HEK293 (cell line): ENCODE measurements around the gene TIAL1.

ENCODE experiments used
- GFI1B ChIP-seq: fragments of 450-650 bp; formaldehyde crosslinking; IDR thresholded peaks from 2 replicates; pipeline ENCODE4 v1.5.1; 2016; ENCODE audit warnings: missing biosample characterization, missing genetic modification characterization
- HOXA7 ChIP-seq: sonication (generic); formaldehyde crosslinking; IDR thresholded peaks from 2 replicates; pipeline ENCODE4 v1.8.1; 2022; ENCODE audit warnings: missing genetic modification reagents, borderline replicate concordance
- OSR2 ChIP-seq: fragments of 450-650 bp; formaldehyde crosslinking; IDR thresholded peaks from 2 replicates; pipeline ENCODE4 v1.5.1; 2016; ENCODE audit warnings: missing biosample characterization, missing genetic modification characterization
- REPIN1 ChIP-seq: fragments of 450-650 bp; formaldehyde crosslinking; IDR thresholded peaks from 2 replicates; pipeline ENCODE4 v1.5.1; 2017; ENCODE audit warnings: missing biosample characterization, missing genetic modification characterization, low read depth
- SCRT2 ChIP-seq: fragments of 450-650 bp; formaldehyde crosslinking; IDR thresholded peaks from 2 replicates; pipeline ENCODE4 v1.5.1; 2016; ENCODE audit warnings: missing biosample characterization, missing genetic modification characterization
- SETDB1 ChIP-seq: IDR thresholded peaks from one replicate; pipeline ENCODE4 v1.6.1; 2017; ENCODE audit warnings: mild to moderate bottlenecking, low read length, moderate library complexity, mixed read lengths; ENCODE audit not compliant: insufficient read length
- SP7 ChIP-seq: fragments of 450-650 bp; formaldehyde crosslinking; IDR thresholded peaks from 2 replicates; pipeline ENCODE4 v1.5.1; 2016; ENCODE audit warnings: missing biosample characterization, missing genetic modification characterization
- YY1 ChIP-seq: fragments of 450-650 bp; formaldehyde crosslinking; IDR thresholded peaks from 2 replicates; pipeline ENCODE4 v1.5.1; 2018; ENCODE audit warnings: missing biosample characterization, missing genetic modification characterization
- ZBTB21 ChIP-seq: fragments of 450-650 bp; formaldehyde crosslinking; IDR thresholded peaks from 2 replicates; pipeline ENCODE4 v1.5.1; 2017; ENCODE audit warnings: missing biosample characterization, missing genetic modification characterization
- ZFP3 ChIP-seq: fragments of 450-650 bp; formaldehyde crosslinking; IDR thresholded peaks from 2 replicates; pipeline ENCODE4 v1.5.1; 2016; ENCODE audit warnings: low read depth, missing biosample characterization, missing genetic modification characterization
- ZFP69B ChIP-seq: fragments of 450-650 bp; formaldehyde crosslinking; IDR thresholded peaks from 2 replicates; pipeline ENCODE4 v1.5.1; 2016; ENCODE audit warnings: missing biosample characterization, missing genetic modification characterization
- ZNF112 ChIP-seq: fragments of 450-650 bp; formaldehyde crosslinking; IDR thresholded peaks from 2 replicates; pipeline ENCODE4 v1.5.0; 2017; ENCODE audit warnings: missing biosample characterization, missing genetic modification characterization
- ZNF146 ChIP-seq: fragments of 450-650 bp; formaldehyde crosslinking; IDR thresholded peaks from 2 replicates; pipeline ENCODE4 v1.5.1; 2016; ENCODE audit warnings: missing biosample characterization, missing genetic modification characterization
- ZNF2 ChIP-seq: fragments of 450-650 bp; formaldehyde crosslinking; IDR thresholded peaks from 2 replicates; pipeline ENCODE4 v1.5.1; 2016; ENCODE audit warnings: missing biosample characterization, missing genetic modification characterization
- ZNF202 ChIP-seq: fragments of 450-650 bp; formaldehyde crosslinking; IDR thresholded peaks from 2 replicates; pipeline ENCODE4 v1.5.1; 2016; ENCODE audit warnings: missing biosample characterization, missing genetic modification characterization, borderline replicate concordance
- ZNF404 ChIP-seq: fragments of 450-650 bp; formaldehyde crosslinking; IDR thresholded peaks from 2 replicates; pipeline ENCODE4 v1.5.1; 2017; ENCODE audit warnings: missing biosample characterization, missing genetic modification characterization
- ZNF416 ChIP-seq: fragments of 450-650 bp; formaldehyde crosslinking; IDR thresholded peaks from 2 replicates; pipeline ENCODE4 v1.5.1; 2016; ENCODE audit warnings: missing biosample characterization, missing genetic modification characterization
- ZNF433 ChIP-seq: fragments of 450-650 bp; formaldehyde crosslinking; IDR thresholded peaks from 2 replicates; pipeline ENCODE4 v1.5.1; 2016; ENCODE audit warnings: missing biosample characterization, missing genetic modification characterization, low read depth
- ZNF548 ChIP-seq: fragments of 450-650 bp; formaldehyde crosslinking; IDR thresholded peaks from 2 replicates; pipeline ENCODE4 v1.5.1; 2016; ENCODE audit warnings: missing biosample characterization, missing genetic modification characterization
- ZNF549 ChIP-seq: fragments of 450-650 bp; IDR thresholded peaks from 2 replicates; pipeline ENCODE4 v1.5.1; 2018; ENCODE audit warnings: missing biosample characterization, missing genetic modification characterization, mild to moderate bottlenecking, inconsistent platforms, moderate library complexity
- ZNF571 ChIP-seq: fragments of 450-650 bp; formaldehyde crosslinking; IDR thresholded peaks from 2 replicates; pipeline ENCODE4 v1.5.0; 2017; ENCODE audit warnings: missing biosample characterization, missing genetic modification characterization
- ZNF626 ChIP-seq: fragments of 450-650 bp; sonication (Bioruptor Pico); formaldehyde crosslinking; IDR thresholded peaks from 2 replicates; pipeline ENCODE4 v1.5.1; 2018; ENCODE audit warnings: missing biosample characterization, missing genetic modification characterization, inconsistent platforms
- ZNF791 ChIP-seq: fragments of 450-650 bp; formaldehyde crosslinking; IDR thresholded peaks from 2 replicates; pipeline ENCODE4 v1.5.1; 2016; ENCODE audit warnings: missing biosample characterization, missing genetic modification characterization
- TF ChIP-seq, protein P1 (sequence below): fragments of 450-650 bp; formaldehyde crosslinking; IDR thresholded peaks from 2 replicates; pipeline ENCODE4 v1.5.1; 2016; ENCODE audit warnings: missing biosample characterization, missing genetic modification characterization
- TF ChIP-seq, protein P2 (sequence below): fragments of 450-650 bp; formaldehyde crosslinking; IDR thresholded peaks from 2 replicates; pipeline ENCODE4 v1.5.1; 2017; ENCODE audit warnings: missing biosample characterization, missing genetic modification characterization
- TF ChIP-seq, protein P3 (sequence below): fragments of 450-650 bp; formaldehyde crosslinking; IDR thresholded peaks from 2 replicates; pipeline ENCODE4 v1.5.1; 2017; ENCODE audit warnings: missing biosample characterization, missing genetic modification characterization
- TF ChIP-seq, protein P4 (sequence below): fragments of 450-650 bp; formaldehyde crosslinking; IDR thresholded peaks from 2 replicates; pipeline ENCODE4 v1.5.1; 2016; ENCODE audit warnings: missing biosample characterization, missing genetic modification characterization
- TF ChIP-seq, protein P5 (sequence below): IDR thresholded peaks from 2 replicates; pipeline ENCODE4 v1.6.1; 2011; ENCODE audit warnings: mild to moderate bottlenecking, low read depth, low read length, borderline replicate concordance

The TIAL1 gene

DNA sequence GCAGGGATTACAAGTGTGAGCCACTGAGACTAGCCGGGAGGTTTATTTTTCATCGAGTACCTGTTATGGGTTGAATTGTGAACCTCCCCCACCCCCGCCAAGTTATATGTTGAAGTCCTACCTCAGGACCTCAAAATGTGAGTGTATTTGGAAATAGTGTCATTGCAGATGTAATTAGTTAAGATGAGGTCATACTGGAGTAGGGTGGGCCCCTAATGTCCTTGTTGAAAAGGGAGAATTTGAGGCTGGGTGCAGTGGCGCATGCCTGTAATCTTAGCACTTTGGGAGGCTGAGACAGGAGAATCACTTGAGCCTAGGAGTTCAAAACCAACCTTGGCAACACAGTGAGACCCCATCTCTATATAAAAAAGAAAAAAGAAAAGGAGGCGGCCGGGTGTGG is 43.6 kb upstream of the TIAL1 start (continued):
- no peak for TF ChIP-seq GFI1B (tag by site-specific recombination)
- no peak for TF ChIP-seq ZNF2 (tag by site-specific recombination)
- no peak for TF ChIP-seq SCRT2
- TF ChIP-seq, protein P1, sequence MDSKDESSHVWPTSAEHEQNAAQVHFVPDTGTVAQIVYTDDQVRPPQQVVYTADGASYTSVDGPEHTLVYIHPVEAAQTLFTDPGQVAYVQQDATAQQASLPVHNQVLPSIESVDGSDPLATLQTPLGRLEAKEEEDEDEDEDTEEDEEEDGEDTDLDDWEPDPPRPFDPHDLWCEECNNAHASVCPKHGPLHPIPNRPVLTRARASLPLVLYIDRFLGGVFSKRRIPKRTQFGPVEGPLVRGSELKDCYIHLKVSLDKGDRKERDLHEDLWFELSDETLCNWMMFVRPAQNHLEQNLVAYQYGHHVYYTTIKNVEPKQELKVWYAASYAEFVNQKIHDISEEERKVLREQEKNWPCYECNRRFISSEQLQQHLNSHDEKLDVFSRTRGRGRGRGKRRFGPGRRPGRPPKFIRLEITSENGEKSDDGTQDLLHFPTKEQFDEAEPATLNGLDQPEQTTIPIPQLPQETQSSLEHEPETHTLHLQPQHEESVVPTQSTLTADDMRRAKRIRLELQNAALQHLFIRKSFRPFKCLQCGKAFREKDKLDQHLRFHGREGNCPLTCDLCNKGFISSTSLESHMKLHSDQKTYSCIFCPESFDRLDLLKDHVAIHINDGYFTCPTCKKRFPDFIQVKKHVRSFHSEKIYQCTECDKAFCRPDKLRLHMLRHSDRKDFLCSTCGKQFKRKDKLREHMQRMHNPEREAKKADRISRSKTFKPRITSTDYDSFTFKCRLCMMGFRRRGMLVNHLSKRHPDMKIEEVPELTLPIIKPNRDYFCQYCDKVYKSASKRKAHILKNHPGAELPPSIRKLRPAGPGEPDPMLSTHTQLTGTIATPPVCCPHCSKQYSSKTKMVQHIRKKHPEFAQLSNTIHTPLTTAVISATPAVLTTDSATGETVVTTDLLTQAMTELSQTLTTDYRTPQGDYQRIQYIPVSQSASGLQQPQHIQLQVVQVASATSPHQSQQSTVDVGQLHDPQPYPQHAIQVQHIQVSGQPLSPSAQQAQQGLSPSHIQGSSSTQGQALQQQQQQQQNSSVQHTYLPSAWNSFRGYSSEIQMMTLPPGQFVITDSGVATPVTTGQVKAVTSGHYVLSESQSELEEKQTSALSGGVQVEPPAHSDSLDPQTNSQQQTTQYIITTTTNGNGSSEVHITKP (tag by site-specific recombination), result peak; percentile 57; the same call in 1 of the 2 replicates
- TF ChIP-seq, protein P2, sequence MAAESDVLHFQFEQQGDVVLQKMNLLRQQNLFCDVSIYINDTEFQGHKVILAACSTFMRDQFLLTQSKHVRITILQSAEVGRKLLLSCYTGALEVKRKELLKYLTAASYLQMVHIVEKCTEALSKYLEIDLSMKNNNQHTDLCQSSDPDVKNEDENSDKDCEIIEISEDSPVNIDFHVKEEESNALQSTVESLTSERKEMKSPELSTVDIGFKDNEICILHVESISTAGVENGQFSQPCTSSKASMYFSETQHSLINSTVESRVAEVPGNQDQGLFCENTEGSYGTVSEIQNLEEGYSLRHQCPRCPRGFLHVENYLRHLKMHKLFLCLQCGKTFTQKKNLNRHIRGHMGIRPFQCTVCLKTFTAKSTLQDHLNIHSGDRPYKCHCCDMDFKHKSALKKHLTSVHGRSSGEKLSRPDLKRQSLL (tag by site-specific recombination), result no peak
- TF ChIP-seq ZFP3, result no peak
- TF ChIP-seq OSR2 (tag by site-specific recombination), result no peak
- no peak for TF ChIP-seq ZNF416 (tag by site-specific recombination)
- TF ChIP-seq ZNF433 (tag by site-specific recombination), result no peak
- TF ChIP-seq ZNF549 (tag by site-specific recombination), result no peak
- TF ChIP-seq ZNF202 (tag by site-specific recombination), result no peak
- TF ChIP-seq ZNF791 (tag by site-specific recombination), result no peak
- no peak for TF ChIP-seq SETDB1
- no peak for TF ChIP-seq ZNF146 (tag by site-specific recombination)
- peak; percentile 60 for TF ChIP-seq ZBTB21 (tag by site-specific recombination)
- no peak for TF ChIP-seq HOXA7
- no peak for TF ChIP-seq ZNF571
- TF ChIP-seq, protein P3, sequence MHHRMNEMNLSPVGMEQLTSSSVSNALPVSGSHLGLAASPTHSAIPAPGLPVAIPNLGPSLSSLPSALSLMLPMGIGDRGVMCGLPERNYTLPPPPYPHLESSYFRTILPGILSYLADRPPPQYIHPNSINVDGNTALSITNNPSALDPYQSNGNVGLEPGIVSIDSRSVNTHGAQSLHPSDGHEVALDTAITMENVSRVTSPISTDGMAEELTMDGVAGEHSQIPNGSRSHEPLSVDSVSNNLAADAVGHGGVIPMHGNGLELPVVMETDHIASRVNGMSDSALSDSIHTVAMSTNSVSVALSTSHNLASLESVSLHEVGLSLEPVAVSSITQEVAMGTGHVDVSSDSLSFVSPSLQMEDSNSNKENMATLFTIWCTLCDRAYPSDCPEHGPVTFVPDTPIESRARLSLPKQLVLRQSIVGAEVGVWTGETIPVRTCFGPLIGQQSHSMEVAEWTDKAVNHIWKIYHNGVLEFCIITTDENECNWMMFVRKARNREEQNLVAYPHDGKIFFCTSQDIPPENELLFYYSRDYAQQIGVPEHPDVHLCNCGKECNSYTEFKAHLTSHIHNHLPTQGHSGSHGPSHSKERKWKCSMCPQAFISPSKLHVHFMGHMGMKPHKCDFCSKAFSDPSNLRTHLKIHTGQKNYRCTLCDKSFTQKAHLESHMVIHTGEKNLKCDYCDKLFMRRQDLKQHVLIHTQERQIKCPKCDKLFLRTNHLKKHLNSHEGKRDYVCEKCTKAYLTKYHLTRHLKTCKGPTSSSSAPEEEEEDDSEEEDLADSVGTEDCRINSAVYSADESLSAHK (tag by site-specific recombination), result no peak
- TF ChIP-seq, protein P4, sequence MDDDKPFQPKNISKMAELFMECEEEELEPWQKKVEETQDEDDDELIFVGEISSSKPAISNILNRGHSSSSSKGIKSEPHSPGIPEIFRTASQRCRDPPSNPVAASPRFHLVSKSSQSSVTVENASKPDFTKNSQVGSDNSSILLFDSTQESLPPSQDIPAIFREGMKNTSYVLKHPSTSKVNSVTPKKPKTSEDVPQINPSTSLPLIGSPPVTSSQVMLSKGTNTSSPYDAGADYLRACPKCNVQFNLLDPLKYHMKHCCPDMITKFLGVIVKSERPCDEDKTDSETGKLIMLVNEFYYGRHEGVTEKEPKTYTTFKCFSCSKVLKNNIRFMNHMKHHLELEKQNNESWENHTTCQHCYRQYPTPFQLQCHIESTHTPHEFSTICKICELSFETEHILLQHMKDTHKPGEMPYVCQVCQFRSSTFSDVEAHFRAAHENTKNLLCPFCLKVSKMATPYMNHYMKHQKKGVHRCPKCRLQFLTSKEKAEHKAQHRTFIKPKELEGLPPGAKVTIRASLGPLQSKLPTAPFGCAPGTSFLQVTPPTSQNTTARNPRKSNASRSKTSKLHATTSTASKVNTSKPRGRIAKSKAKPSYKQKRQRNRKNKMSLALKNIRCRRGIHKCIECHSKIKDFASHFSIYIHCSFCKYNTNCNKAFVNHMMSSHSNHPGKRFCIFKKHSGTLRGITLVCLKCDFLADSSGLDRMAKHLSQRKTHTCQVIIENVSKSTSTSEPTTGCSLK (tag by site-specific recombination), result no peak
- TF ChIP-seq ZNF626 (tag by site-specific recombination), result no peak
- TF ChIP-seq YY1 (tag by site-specific recombination), result no peak
- no peak for TF ChIP-seq ZNF112 (tag by site-specific recombination)
- TF ChIP-seq SP7 (tag by site-specific recombination), result no peak
- TF ChIP-seq, protein P5, sequence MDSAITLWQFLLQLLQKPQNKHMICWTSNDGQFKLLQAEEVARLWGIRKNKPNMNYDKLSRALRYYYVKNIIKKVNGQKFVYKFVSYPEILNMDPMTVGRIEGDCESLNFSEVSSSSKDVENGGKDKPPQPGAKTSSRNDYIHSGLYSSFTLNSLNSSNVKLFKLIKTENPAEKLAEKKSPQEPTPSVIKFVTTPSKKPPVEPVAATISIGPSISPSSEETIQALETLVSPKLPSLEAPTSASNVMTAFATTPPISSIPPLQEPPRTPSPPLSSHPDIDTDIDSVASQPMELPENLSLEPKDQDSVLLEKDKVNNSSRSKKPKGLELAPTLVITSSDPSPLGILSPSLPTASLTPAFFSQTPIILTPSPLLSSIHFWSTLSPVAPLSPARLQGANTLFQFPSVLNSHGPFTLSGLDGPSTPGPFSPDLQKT, result no peak
- TF ChIP-seq ZNF404 (tag by site-specific recombination), result no peak
- TF ChIP-seq ZFP69B (tag by site-specific recombination), result peak; percentile 86
- no peak for TF ChIP-seq ZNF548
- no peak for TF ChIP-seq REPIN1 (tag by site-specific recombination)
